Gastrocnemius medialis (tissue), 4 donors: ENCODE measurements around the gene MORN1. TPM values are rescaled to one million over a fixed set of nuclear protein-coding genes. Genes with fewer than 3 reads are reported as not detected.

ENCODE experiments used
- ATAC-seq, 2 donors: fragments of 150-250 bp; one replicate each; pipeline ENCODE4 v1.9.1; 2016
- DNase-seq, 2 donors: peaks; one replicate each; pipeline ENCODE4 v3.0.0-alpha.2; 2019
- H3K27ac ChIP-seq, 4 donors: fragments of 200-600 bp; sonication (generic); 1 replicate in 1 of 4; 2 replicates in 3 of 4; pipeline ENCODE4 v1.5.1; 2016 to 2018; ENCODE audit warnings: mild to moderate bottlenecking in 2 of 4, moderate library complexity in 1 of 4
- H3K27me3 ChIP-seq, 3 donors: fragments of 200-600 bp; sonication (generic) in 2 of 3; 1 replicate in 1 of 3; 2 replicates in 2 of 3; pipeline versions ENCODE4 v1.5.1 to v1.6.0; 2016 to 2019; ENCODE audit warnings: mild to moderate bottlenecking in 1 of 3, moderate library complexity in 1 of 3
- H3K36me3 ChIP-seq, 2 donors: fragments of 200-600 bp; sonication (generic) in 1 of 2; one replicate each; pipeline ENCODE4 v1.5.1; 2017 to 2018
- H3K4me1 ChIP-seq, 2 donors: fragments of 200-600 bp; sonication (generic) in 1 of 2; one replicate each; pipeline ENCODE4 v1.5.1; 2016 to 2017; ENCODE audit warnings: mild to moderate bottlenecking in 2 of 2
- H3K4me3 ChIP-seq, 4 donors: fragments of 200-600 bp; sonication (generic) in 3 of 4; 1 replicate in 1 of 4; 2 replicates in 3 of 4; pipeline ENCODE4 v1.5.1; 2016 to 2019; ENCODE audit warnings: mild to moderate bottlenecking in 2 of 4
- H3K9me3 ChIP-seq, 3 donors: fragments of 200-600 bp; sonication (generic) in 2 of 3; 1 replicate in 1 of 3; 2 replicates in 2 of 3; pipeline ENCODE4 v1.5.1; 2016 to 2019
- CTCF ChIP-seq, 5 experiments: fragments of 450-650 bp in 3 of 5; fragments of 200-600 bp in 2 of 5; sonication (generic) in 2 of 5; IDR thresholded peaks in 4 of 5; conservative IDR thresholded peaks in 1 of 5; 1 replicate in 4 of 5; 2 replicates in 1 of 5; pipeline ENCODE4 v1.5.1; 2016 to 2019; ENCODE audit warnings: antibody characterized with exemption in 5 of 5, mild to moderate bottlenecking in 3 of 5, moderate library complexity in 3 of 5
- POLR2A ChIP-seq, 2 donors: fragments of 450-650 bp; IDR thresholded peaks; one replicate each; pipeline ENCODE4 v1.6.1; 2017; ENCODE audit warnings: antibody characterized with exemption in 2 of 2, mild to moderate bottlenecking in 2 of 2, moderate library complexity in 2 of 2
- in situ Hi-C, 4 donors: fragments of 200-750 bp; cut with MboI; loops; one replicate each; pipeline versions ENCODE4 v1.15.0 to v1.8.0; 2017; ENCODE audit warnings: low sequenced_read_pairs in 4 of 4
- intact Hi-C: fragments of 100-400 bp; cut with DNase I; formaldehyde crosslinking; loops from one replicate; pipeline ENCODE4 v1.15.1; 2023; ENCODE audit warnings: low total_unique reads
- total RNA-seq, 4 donors: library from RNA; depleted of rRNA; stranded (reverse); fragments of >200 nt; gene quantifications; one replicate each; pipeline versions ENCODE4 v1.1.0 to v1.2.3, GENCODE V29; 2016

MORN1 gene
- total RNA-seq, 4 donors from 2014 or later, result 1.9 to 4.7 (median 3.5) TPM

- no peaks in the 10 kb centered on the region for H3K27me3 ChIP-seq
- peaks cover 0 to 5% of the 10 kb centered on the region in 2 donors for H3K4me1 ChIP-seq
- H3K27ac ChIP-seq, result no peak overlapping the region
- DNase-seq, result no peak
- H3K9me3 ChIP-seq, result no peaks in the 10 kb centered on the region
- intact Hi-C loops (no loop called here), in situ Hi-C loops (no loop called here)
- H3K36me3 ChIP-seq, result no peaks in the 10 kb centered on the region
- ATAC-seq, result no peak
- TF ChIP-seq CTCF (IDR thresholded peaks at IDR 0.05 in 4 of 5, conservative IDR thresholded peaks at IDR 0.05 in 1 of 5), result no peak
- TF ChIP-seq POLR2A (IDR thresholded peaks at IDR 0.05), result no peak
- H3K4me3 ChIP-seq, result no peak overlapping the region
Observed at GRCh38 chr1:2376931-2377672, 14.3 kb downstream of the MORN1 start.

DNA sequence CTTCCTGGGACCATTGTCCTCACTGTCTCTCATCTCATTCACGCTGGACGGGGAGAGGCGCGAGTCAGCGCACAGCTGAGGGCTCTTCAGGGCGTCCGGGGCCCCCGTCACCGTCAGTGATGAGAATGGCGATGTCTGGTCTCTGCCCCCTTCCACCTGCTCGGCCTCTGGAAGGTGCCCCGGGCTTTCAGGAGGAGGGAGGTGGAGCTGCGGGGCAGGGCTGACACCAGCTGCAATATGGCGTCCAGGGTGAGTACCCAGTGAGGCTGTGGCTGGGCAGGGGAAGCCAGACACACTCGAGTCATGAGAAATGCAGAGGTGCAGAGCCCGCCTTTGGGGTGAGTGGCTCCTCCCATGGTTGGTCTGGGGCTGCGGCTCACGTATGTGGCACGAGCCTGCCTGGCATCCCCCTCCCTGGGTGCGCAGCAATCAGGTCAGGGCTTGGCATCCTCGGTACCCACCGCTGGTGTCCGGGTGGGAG is 15.1 kb downstream of the MORN1 start:
- no peak overlapping the region for H3K4me3 ChIP-seq
- H3K27me3 ChIP-seq, result no peaks in the 10 kb centered on the region
- ATAC-seq, result no peak
- H3K36me3 ChIP-seq, result no peaks in the 10 kb centered on the region
- H3K9me3 ChIP-seq, result no peaks in the 10 kb centered on the region
- intact Hi-C loops, result no loop called here
- peaks cover 0 to 2% of the 10 kb centered on the region in 2 donors for H3K4me1 ChIP-seq
- H3K27ac ChIP-seq, result no peak overlapping the region
- TF ChIP-seq POLR2A (IDR thresholded peaks at IDR 0.05) (no peak), CTCF (IDR thresholded peaks at IDR 0.05 in 4 of 5, conservative IDR thresholded peaks at IDR 0.05 in 1 of 5) (no peak)
- DNase-seq, result no peak
- in situ Hi-C loops, result no loop called here

- H3K36me3 ChIP-seq, result no peaks in the 10 kb centered on the region
- H3K4me1 ChIP-seq, result no peaks in the 10 kb centered on the region
- in situ Hi-C loops, result no loop called here
- no peak overlapping the region for H3K4me3 ChIP-seq
- ATAC-seq (no peak), DNase-seq (no peak)
- H3K9me3 ChIP-seq, result no peaks in the 10 kb centered on the region
- intact Hi-C loops, result no loop called here
- H3K27ac ChIP-seq, result no peak overlapping the region
- no peaks in the 10 kb centered on the region for H3K27me3 ChIP-seq
- TF ChIP-seq CTCF (IDR thresholded peaks at IDR 0.05 in 4 of 5, conservative IDR thresholded peaks at IDR 0.05 in 1 of 5) (no peak), POLR2A (IDR thresholded peaks at IDR 0.05) (no peak)
Observed at GRCh38 chr1:2375923-2376260, 15.5 kb downstream of the MORN1 start.

GRCh38 chr1:2375246-2375922 is 16.0 kb downstream of the MORN1 start:
- intact Hi-C loops, result no loop called here

More at GRCh38 chr1:2375246-2375922, 16.0 kb downstream of the MORN1 start:
- Histone ChIP-seq H3K27ac (no peak overlapping the region), H3K4me3 (no peak overlapping the region), H3K9me3 (no peaks in the 10 kb centered on the region), H3K27me3 (no peaks in the 10 kb centered on the region), H3K36me3 (no peaks in the 10 kb centered on the region), H3K4me1 (no peaks in the 10 kb centered on the region)
- no peak for ATAC-seq
- in situ Hi-C loops, result no loop called here
- TF ChIP-seq POLR2A (IDR thresholded peaks at IDR 0.05), result no peak
- TF ChIP-seq CTCF (IDR thresholded peaks at IDR 0.05 in 4 of 5, conservative IDR thresholded peaks at IDR 0.05 in 1 of 5), result no peak
- no peak for DNase-seq
